Measurements from ENCODE around the gene SMARCD1. TPM values are rescaled to one million over a fixed set of nuclear protein-coding genes. Genes with fewer than 3 reads are reported as not detected.
"Not testable (repeated sequence)": the region's sequence is repeated elsewhere in the genome, so short reads cannot be mapped to it uniquely, and the experiment has no call there.

The SMARCD1 gene
- total RNA-seq, 1 donor, result 80.5 TPM

- peak; percentile 62 to 81 (median 74) for DNase-seq (ENCODE audit: low read depth in 2 of 3, low spot score in 2 of 3)
Measured at GRCh38 chr12:50074936-50075807, 10.0 kb upstream of the SMARCD1 start.

GRCh38 chr12:50075808-50076170, 9.4 kb upstream of the SMARCD1 start:
- DNase-seq (ENCODE audit: low read depth in 2 of 3, low spot score in 2 of 3), result no peak

GRCh38 chr12:50077099-50077498, 8.0 kb upstream of the SMARCD1 start:
- DNase-seq (ENCODE audit: low read depth in 2 of 3, low spot score in 2 of 3), result no peak

GRCh38 chr12:50078281-50078680, 6.9 kb upstream of the SMARCD1 start:
- DNase-seq (ENCODE audit: low read depth in 2 of 3, low spot score in 2 of 3), result no peak

- no peak for DNase-seq (ENCODE audit: low read depth in 2 of 3, low spot score in 2 of 3)
Measured at GRCh38 chr12:50079771-50080170, 5.4 kb upstream of the SMARCD1 start.

- DNase-seq (ENCODE audit: low read depth in 2 of 3, low spot score in 2 of 3), result no peak
Measured at GRCh38 chr12:50081096-50081808, 3.9 kb upstream of the SMARCD1 start.

GRCh38 chr12:50082644-50083043, 2.5 kb upstream of the SMARCD1 start:
- no peak for DNase-seq (ENCODE audit: low read depth in 2 of 3, low spot score in 2 of 3)

GRCh38 chr12:50083301-50083700, 1.8 kb upstream of the SMARCD1 start:
- no peak for DNase-seq (ENCODE audit: low read depth in 2 of 3, low spot score in 2 of 3)

GRCh38 chr12:50084409-50084774, 750 bp upstream of the SMARCD1 start:
- DNase-seq (ENCODE audit: low read depth in 2 of 3, low spot score in 2 of 3), result not testable (repeated sequence)

GRCh38 chr12:50085615-50086072, 502 bp downstream of the SMARCD1 start:
- no peak for DNase-seq (ENCODE audit: low read depth in 2 of 3, low spot score in 2 of 3)

GRCh38 chr12:50086148-50086547, 1.0 kb downstream of the SMARCD1 start:
- DNase-seq (ENCODE audit: low read depth in 2 of 3, low spot score in 2 of 3), result no peak

GRCh38 chr12:50087151-50087550, 2.0 kb downstream of the SMARCD1 start:
- no peak for DNase-seq (ENCODE audit: low read depth in 2 of 3, low spot score in 2 of 3)

- DNase-seq (ENCODE audit: low read depth in 2 of 3, low spot score in 2 of 3), result no peak
Measured at GRCh38 chr12:50087995-50088394, 2.9 kb downstream of the SMARCD1 start.

GRCh38 chr12:50088577-50089335, 3.6 kb downstream of the SMARCD1 start:
- peak in 2 of 3 donors; percentile 32 to 57 for DNase-seq (ENCODE audit: low read depth in 2 of 3, low spot score in 2 of 3)

GRCh38 chr12:50089730-50090129, 4.6 kb downstream of the SMARCD1 start:
- no peak for DNase-seq (ENCODE audit: low read depth in 2 of 3, low spot score in 2 of 3)

GRCh38 chr12:50090391-50090790, 5.2 kb downstream of the SMARCD1 start:
- no peak for DNase-seq (ENCODE audit: low read depth in 2 of 3, low spot score in 2 of 3)

- no peak for DNase-seq (ENCODE audit: low read depth in 2 of 3, low spot score in 2 of 3)
Measured at GRCh38 chr12:50097952-50098351, 12.8 kb downstream of the SMARCD1 start.

GRCh38 chr12:50099302-50100008, 14.3 kb downstream of the SMARCD1 start:
- DNase-seq (ENCODE audit: low read depth in 2 of 3, low spot score in 2 of 3), result no peak

- DNase-seq (ENCODE audit: low read depth in 2 of 3, low spot score in 2 of 3), result no peak
Measured at GRCh38 chr12:50100561-50100960, 15.4 kb downstream of the SMARCD1 start.

GRCh38 chr12:50101663-50102062, 16.5 kb downstream of the SMARCD1 start:
- DNase-seq (ENCODE audit: low read depth in 2 of 3, low spot score in 2 of 3), result no peak

GRCh38 chr12:50102131-50102531, 17.0 kb downstream of the SMARCD1 start:
- no peak for DNase-seq (ENCODE audit: low read depth in 2 of 3, low spot score in 2 of 3)

Data from hematopoietic multipotent progenitor cell (in vitro differentiated cells).